Measurements from ENCODE around the gene TCF3. TPM values are rescaled to one million over a fixed set of nuclear protein-coding genes. Genes with fewer than 3 reads are reported as not detected.

Gene TCF3
- total and polyA plus RNA-seq, 2 of the 8 experiments (the other 6 are each of a cell fraction or from before 2014, with no cell fraction given) = 241 to 348 TPM

DNA sequence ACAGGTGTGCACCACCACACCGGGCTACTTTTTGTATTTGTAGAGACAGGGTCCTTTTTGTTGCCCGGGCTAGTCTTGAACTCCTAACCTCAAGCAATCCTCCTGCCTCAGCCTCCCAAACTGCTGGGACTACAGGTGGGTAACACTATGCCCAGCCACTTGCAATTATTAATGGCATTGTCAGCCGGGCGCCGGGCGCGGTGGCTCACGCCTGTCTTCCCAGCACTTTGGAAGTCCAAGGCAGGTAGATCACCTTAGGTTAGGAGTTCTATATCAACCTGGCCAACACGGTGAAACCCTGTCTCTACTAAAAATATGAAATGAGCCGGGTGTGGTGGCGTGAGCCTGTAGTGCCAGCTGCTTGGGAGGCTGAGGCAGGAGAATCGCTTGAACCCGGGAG, 81.6 kb downstream of the TCF3 start (continued):
- no peak for TF ChIP-seq CHD7 (IDR thresholded peaks at IDR 0.05; ENCODE audit: insufficient replicate concordance, low read length)
- TF ChIP-seq EZH2 (IDR thresholded peaks at IDR 0.05; ENCODE audit: low read depth, low read length, severe bottlenecking) = no peak
- no peak for TF ChIP-seq PHF8 (conservative IDR thresholded peaks at IDR 0.05; ENCODE audit: low read depth, low read length)
- no peak for TF ChIP-seq HDAC2 (IDR thresholded peaks at IDR 0.05; ENCODE audit: borderline replicate concordance in 1 of 2, low read depth in 2 of 2, low read length in 2 of 2)
- no peak for TF ChIP-seq RFX5 (IDR thresholded peaks at IDR 0.05; ENCODE audit: borderline replicate concordance, low read depth, low read length)
- TF ChIP-seq SIRT6 (IDR thresholded peaks at IDR 0.05; ENCODE audit: low read length) = no peak
- TF ChIP-seq JUND (IDR thresholded peaks at IDR 0.05; ENCODE audit: low read length) = no peak

Measured in H1 (cell line).